ENCODE data around the gene ASAH2B.
"Not testable (repeated sequence)": the region's sequence is repeated elsewhere in the genome, so short reads cannot be mapped to it uniquely, and the experiment has no call there.

Gene ASAH2B

DNA sequence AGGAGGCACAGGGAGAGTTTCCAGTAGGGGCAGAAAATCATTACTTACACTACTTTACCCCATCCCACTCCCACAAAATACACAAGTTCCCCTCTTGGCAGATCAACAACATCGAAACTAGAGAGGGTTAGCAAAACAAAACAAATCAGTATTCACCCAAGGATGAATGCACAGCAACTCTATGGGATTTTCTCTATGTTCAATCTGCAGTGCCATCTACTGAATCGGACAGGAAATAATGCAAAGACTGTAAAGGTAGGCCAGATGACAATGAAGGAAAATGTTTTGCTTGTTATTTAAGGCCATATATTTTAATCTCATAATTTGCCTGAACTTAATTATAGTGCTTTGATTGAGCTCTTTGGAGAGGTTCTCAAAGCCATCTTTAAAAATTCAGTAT lies 35.1 kb downstream of the ASAH2B start:
- DNase-seq (ENCODE audit: low read depth, low spot score); POLR2A ChIA-PET; CTCF ChIA-PET; H3K4me3 ChIP-seq (ENCODE audit: low read depth, low read length): not testable (repeated sequence)

GRCh38 chr10:50780036-50780435 lies 40.3 kb downstream of the ASAH2B start:
- H3K4me3 ChIP-seq (ENCODE audit: low read depth, low read length); POLR2A ChIA-PET; CTCF ChIA-PET: not testable (repeated sequence)
- peak; percentile 37 for DNase-seq (ENCODE audit: low read depth, low spot score)

DNA sequence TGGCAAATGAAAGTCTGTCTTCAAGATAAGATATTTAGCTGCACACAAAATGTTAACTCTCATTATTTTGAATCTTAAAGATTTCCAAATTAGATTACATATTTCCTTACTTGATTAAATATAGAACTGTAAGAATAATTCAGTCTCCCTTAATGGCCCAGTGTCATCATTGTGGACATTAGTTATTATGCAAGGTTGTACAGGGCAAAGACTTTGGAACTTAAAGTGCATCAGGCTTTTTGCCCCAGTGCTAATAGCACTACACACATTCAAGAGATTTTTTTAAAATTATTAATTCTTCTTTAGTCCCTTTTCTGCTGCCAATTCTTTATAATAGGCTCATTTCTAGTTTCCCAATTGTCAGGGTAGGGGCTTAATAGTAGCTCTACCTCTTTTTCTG lies 42.3 kb downstream of the ASAH2B start:
- H3K4me3 ChIP-seq (ENCODE audit: low read depth, low read length); DNase-seq (ENCODE audit: low read depth, low spot score); POLR2A ChIA-PET; CTCF ChIA-PET: not testable (repeated sequence)

DNA sequence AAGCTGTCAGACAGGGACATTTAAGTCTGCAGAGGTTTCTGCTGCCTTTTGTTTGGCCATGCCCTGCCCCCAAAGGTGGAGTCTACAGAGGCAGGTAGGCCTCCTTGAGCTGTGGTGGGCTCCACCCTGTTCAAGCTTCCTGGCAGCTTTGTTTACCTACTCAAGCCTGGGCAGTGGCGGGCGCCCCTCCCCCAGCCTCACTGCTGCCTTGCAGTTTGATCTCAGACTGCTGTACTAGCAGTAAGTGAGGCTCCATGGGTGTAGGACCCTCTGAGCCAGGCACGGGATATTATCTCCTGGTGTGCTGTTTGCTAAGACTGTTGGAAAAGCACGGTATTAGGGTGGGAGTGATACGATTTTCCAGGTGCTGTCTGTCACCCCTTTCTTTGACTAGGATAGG lies 48.2 kb downstream of the ASAH2B start:
- DNase-seq (ENCODE audit: low read depth, low spot score); POLR2A ChIA-PET; H3K4me3 ChIP-seq (ENCODE audit: low read depth, low read length): not testable (repeated sequence)
- CTCF ChIA-PET: interaction anchor here (0.9 to 1.0 kb wide), 2 partner anchors 13 to 105 kb away, joined by 3 read pairs; no protein-coding TSS in a partner anchor

- ChIA-PET POLR2A (no interaction called here), CTCF (interaction anchor here (0.9 to 1.8 kb wide), 6 partner anchors 12 to 1428 kb away, joined by 3 to 5 read pairs (median 3); no protein-coding TSS in a partner anchor)
- no peak for DNase-seq (ENCODE audit: low read depth, low spot score)
- no peak overlapping the region for H3K4me3 ChIP-seq (ENCODE audit: low read depth, low read length)
- peak; percentile 51 for TF ChIP-seq CTCF (IDR thresholded peaks at IDR 0.05; ENCODE audit: insufficient read depth, low read length, missing control alignments)
Observed at GRCh38 chr10:50788951-50789945, 49.5 kb downstream of the ASAH2B start.

GRCh38 chr10:50794490-50794889 lies 54.8 kb downstream of the ASAH2B start:
- ChIA-PET POLR2A (no interaction called here), CTCF (no interaction called here)
- no peak for TF ChIP-seq CTCF (IDR thresholded peaks at IDR 0.05; ENCODE audit: insufficient read depth, low read length, missing control alignments)
- DNase-seq (ENCODE audit: low read depth, low spot score): no peak
- no peak overlapping the region for H3K4me3 ChIP-seq (ENCODE audit: low read depth, low read length)

GRCh38 chr10:50796693-50797092 lies 57.0 kb downstream of the ASAH2B start:
- DNase-seq (ENCODE audit: low read depth, low spot score): no peak
- no peak for TF ChIP-seq CTCF (IDR thresholded peaks at IDR 0.05; ENCODE audit: insufficient read depth, low read length, missing control alignments)
- CTCF ChIA-PET: no interaction called here
- no peak overlapping the region for H3K4me3 ChIP-seq (ENCODE audit: low read depth, low read length)
- POLR2A ChIA-PET: no interaction called here

DNA sequence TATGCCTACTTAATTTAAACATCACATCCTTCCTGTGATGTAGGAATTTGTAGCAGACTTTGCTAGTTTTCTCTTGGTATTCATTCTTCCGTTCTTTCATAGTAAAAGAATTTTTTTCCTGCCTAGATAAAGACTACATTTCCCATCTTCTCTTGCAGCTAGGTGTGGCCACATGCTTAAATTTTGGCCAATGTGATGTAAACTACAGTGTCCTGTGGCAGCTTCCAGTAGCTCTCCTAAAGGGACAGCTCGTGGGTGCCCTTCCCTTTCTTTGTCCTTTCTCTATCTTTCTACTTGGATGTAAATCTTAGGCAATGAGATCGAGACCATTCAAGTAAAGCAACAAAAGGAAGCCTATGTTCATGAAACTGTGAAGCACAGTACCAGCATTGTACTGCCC lies 58.6 kb downstream of the ASAH2B start:
- no peak for TF ChIP-seq CTCF (IDR thresholded peaks at IDR 0.05; ENCODE audit: insufficient read depth, low read length, missing control alignments)
- POLR2A ChIA-PET: no interaction called here
- CTCF ChIA-PET: no interaction called here
- no peak for DNase-seq (ENCODE audit: low read depth, low spot score)
- H3K4me3 ChIP-seq (ENCODE audit: low read depth, low read length): no peak overlapping the region

Data from AG04449 (cell line).